Neural progenitor cell (in vitro differentiated cells): ENCODE data around the gene ATR.

Experiments used
- EZH2phosphoT487 ChIP-seq: fragments of 200-600 bp; sonication (generic); IDR thresholded peaks from 2 replicates; pipeline ENCODE4 v1.6.1; 2017; ENCODE audit warnings: antibody characterized with exemption
- TF ChIP-seq, protein P1 (sequence below): fragments of 200-600 bp; sonication (generic); IDR thresholded peaks from 2 replicates; pipeline ENCODE4 v1.5.1; 2017; ENCODE audit warnings: antibody characterized with exemption, mild to moderate bottlenecking

DNA sequence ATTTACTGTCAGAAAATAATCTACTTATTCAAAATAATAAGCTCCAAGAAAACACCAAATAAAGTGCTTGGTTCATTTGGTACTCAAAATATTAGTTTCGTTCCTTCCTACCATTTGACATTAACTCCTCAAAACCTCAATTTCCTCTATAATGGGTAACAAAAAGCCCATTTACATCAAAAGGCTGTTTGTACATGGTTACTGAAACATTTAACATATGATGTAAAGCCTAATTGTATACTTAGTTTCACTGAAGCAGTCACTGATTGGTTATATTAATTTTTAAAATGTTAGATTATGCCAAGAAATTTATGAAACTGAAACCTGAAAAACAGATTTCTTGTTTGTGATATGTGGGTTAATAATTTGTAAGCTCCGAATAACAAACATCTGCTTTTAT lies 145.4 kb downstream of the ATR start:
- TF ChIP-seq, protein P1, sequence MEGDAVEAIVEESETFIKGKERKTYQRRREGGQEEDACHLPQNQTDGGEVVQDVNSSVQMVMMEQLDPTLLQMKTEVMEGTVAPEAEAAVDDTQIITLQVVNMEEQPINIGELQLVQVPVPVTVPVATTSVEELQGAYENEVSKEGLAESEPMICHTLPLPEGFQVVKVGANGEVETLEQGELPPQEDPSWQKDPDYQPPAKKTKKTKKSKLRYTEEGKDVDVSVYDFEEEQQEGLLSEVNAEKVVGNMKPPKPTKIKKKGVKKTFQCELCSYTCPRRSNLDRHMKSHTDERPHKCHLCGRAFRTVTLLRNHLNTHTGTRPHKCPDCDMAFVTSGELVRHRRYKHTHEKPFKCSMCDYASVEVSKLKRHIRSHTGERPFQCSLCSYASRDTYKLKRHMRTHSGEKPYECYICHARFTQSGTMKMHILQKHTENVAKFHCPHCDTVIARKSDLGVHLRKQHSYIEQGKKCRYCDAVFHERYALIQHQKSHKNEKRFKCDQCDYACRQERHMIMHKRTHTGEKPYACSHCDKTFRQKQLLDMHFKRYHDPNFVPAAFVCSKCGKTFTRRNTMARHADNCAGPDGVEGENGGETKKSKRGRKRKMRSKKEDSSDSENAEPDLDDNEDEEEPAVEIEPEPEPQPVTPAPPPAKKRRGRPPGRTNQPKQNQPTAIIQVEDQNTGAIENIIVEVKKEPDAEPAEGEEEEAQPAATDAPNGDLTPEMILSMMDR = no peak
- TF ChIP-seq EZH2phosphoT487 = no peak
